GM18519 (cell line): Measurements from ENCODE around the gene LUZP2.

ENCODE experiments used
- ATAC-seq: cut with Tn5 transposase; IDR thresholded peaks from one replicate; pipeline ENCODE4 v1.9.1; 2021; ENCODE audit warnings: mild to moderate bottlenecking, moderate library complexity; ENCODE audit not compliant: unreplicated experiment, low FRiP score

The LUZP2 gene

GRCh38 chr11:25039165-25039564 is 542.3 kb downstream of the LUZP2 start:
- no peak for ATAC-seq

GRCh38 chr11:25048632-25049031 is 551.8 kb downstream of the LUZP2 start:
- no peak for ATAC-seq

GRCh38 chr11:25052844-25053243 is 556.0 kb downstream of the LUZP2 start:
- no peak for ATAC-seq

- ATAC-seq = no peak
Observed at GRCh38 chr11:25057861-25058260, 561.0 kb downstream of the LUZP2 start.

- no peak for ATAC-seq
Observed at GRCh38 chr11:25065746-25066145, 568.9 kb downstream of the LUZP2 start.

GRCh38 chr11:25066706-25067105 is 569.9 kb downstream of the LUZP2 start:
- ATAC-seq = no peak

- ATAC-seq = no peak
Observed at GRCh38 chr11:25068451-25068850, 571.6 kb downstream of the LUZP2 start.

- ATAC-seq = no peak
Observed at GRCh38 chr11:25094085-25094802, 597.4 kb downstream of the LUZP2 start.

- no peak for ATAC-seq
Observed at GRCh38 chr11:25119416-25119815, 622.6 kb downstream of the LUZP2 start.
